Vagina (tissue), 2 donors: ENCODE measurements around the gene TNFRSF18.

Experiments used
- POLR2A ChIP-seq, 2 donors: fragments of 450-650 bp; IDR thresholded peaks; one replicate each; pipeline ENCODE4 v1.6.1; 2017; ENCODE audit warnings: antibody characterized with exemption in 2 of 2, mild to moderate bottlenecking in 2 of 2, moderate library complexity in 2 of 2
- TF ChIP-seq, protein P1 (sequence below), 3 experiments: fragments of 450-650 bp in 2 of 3; fragments of 200-600 bp in 1 of 3; sonication (generic) in 1 of 3; IDR thresholded peaks; one replicate each; pipeline ENCODE4 v1.5.1; 2017 to 2019; ENCODE audit warnings: antibody characterized with exemption in 3 of 3, mild to moderate bottlenecking in 2 of 3, moderate library complexity in 2 of 3

DNA sequence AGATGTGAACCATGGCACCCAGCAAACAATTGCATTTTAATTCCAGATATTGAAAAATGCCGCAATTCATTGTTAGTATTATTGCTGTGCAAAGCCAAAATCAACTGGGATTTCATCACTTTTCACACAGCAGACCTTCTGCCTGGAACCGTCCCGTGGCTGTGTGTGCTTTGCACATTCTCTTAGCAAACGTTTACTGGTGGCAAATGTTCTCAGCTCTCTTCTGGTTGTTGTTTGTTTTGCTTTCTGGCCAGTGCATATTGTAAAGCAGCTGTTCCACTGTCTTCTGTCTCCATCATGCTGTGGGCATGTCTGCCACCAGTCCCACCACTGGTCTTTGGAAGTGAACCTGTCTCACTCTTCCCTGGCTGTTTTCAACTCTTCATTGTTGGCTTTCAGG lies 52.5 kb downstream of the TNFRSF18 start:
- no peak for TF ChIP-seq POLR2A (IDR thresholded peaks at IDR 0.05)
- TF ChIP-seq, protein P1, sequence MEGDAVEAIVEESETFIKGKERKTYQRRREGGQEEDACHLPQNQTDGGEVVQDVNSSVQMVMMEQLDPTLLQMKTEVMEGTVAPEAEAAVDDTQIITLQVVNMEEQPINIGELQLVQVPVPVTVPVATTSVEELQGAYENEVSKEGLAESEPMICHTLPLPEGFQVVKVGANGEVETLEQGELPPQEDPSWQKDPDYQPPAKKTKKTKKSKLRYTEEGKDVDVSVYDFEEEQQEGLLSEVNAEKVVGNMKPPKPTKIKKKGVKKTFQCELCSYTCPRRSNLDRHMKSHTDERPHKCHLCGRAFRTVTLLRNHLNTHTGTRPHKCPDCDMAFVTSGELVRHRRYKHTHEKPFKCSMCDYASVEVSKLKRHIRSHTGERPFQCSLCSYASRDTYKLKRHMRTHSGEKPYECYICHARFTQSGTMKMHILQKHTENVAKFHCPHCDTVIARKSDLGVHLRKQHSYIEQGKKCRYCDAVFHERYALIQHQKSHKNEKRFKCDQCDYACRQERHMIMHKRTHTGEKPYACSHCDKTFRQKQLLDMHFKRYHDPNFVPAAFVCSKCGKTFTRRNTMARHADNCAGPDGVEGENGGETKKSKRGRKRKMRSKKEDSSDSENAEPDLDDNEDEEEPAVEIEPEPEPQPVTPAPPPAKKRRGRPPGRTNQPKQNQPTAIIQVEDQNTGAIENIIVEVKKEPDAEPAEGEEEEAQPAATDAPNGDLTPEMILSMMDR (IDR thresholded peaks at IDR 0.05) = no peak
